Naive thymus-derived CD8-positive, alpha-beta T cell (primary cell): ENCODE data around the gene NCAN. TPM values are rescaled to one million over a fixed set of nuclear protein-coding genes. Genes with fewer than 3 reads are reported as not detected.

ENCODE experiments used
- ATAC-seq, 2 donors: fragments of 150-1000 bp; cut with Tn5 transposase in 1 of 2; sonication (Bioruptor Pico), chemical (Tn5 transposase) in 1 of 2; 1 replicate in 1 of 2; 2 replicates in 1 of 2; pipeline ENCODE4 v1.10.0; 2021; ENCODE audit warnings: mild to moderate bottlenecking in 2 of 2, moderate library complexity in 2 of 2
- POLR2A ChIA-PET: fragments of 350-600 bp; sonication (Branson Sonifier 250); formaldehyde crosslinking; loops from one replicate; lab custom pipeline; 2021; ENCODE audit warnings: antibody characterized with exemption; lab: Charles Lee
- DNase-seq, 10 donors: peaks; one replicate each; pipeline versions ENCODE4 v3.0.0 to v3.0.0-alpha.2; 2020 to 2022
- H3K27ac Mint-ChIP-seq, 10 donors: one replicate each; pipeline ENCODE4 v1.8.0; 2020 to 2022; ENCODE audit warnings: mild to moderate bottlenecking in 10 of 10, mixed read lengths in 10 of 10, moderate library complexity in 4 of 10, inconsistent platforms in 1 of 10
- H3K27me3 Mint-ChIP-seq, 5 donors: one replicate each; pipeline ENCODE4 v1.8.0; 2021 to 2022; ENCODE audit warnings: mixed read lengths in 5 of 5
- H3K36me3 Mint-ChIP-seq, 3 donors: one replicate each; pipeline ENCODE4 v1.8.0; 2020 to 2022; ENCODE audit warnings: mixed read lengths in 3 of 3, mild to moderate bottlenecking in 2 of 3, inconsistent platforms in 1 of 3
- H3K4me1 Mint-ChIP-seq, 4 donors: one replicate each; pipeline ENCODE4 v1.8.0; 2021 to 2022; ENCODE audit warnings: mixed read lengths in 4 of 4
- H3K4me3 Mint-ChIP-seq, 10 donors: one replicate each; pipeline ENCODE4 v1.8.0; 2020 to 2022; ENCODE audit warnings: mild to moderate bottlenecking in 10 of 10, mixed read lengths in 10 of 10, moderate library complexity in 6 of 10, inconsistent platforms in 1 of 10
- H3K9me3 Mint-ChIP-seq, 9 donors: one replicate each; pipeline ENCODE4 v1.8.0; 2020 to 2022; ENCODE audit warnings: mixed read lengths in 9 of 9, mild to moderate bottlenecking in 3 of 9, inconsistent platforms in 1 of 9, moderate library complexity in 1 of 9
- polyA plus RNA-seq, 3 donors: library from polyadenylated mRNA; unstranded; fragments of 300-500 nt; fragmentation: Illumina TruSeq; gene quantifications; one replicate each; pipeline ENCODE4 v1.2.3, GENCODE V29; 2021
- total RNA-seq, 8 experiments: library from RNA in 2 of 8; stranded (reverse) in 2 of 8; gene quantifications; one replicate each; pipeline ENCODE4 v1.2.3 and lab custom pipeline; 2021 to 2026

Gene NCAN
- total and polyA plus RNA-seq, 5 experiments from 2014 or later: not detected

DNA sequence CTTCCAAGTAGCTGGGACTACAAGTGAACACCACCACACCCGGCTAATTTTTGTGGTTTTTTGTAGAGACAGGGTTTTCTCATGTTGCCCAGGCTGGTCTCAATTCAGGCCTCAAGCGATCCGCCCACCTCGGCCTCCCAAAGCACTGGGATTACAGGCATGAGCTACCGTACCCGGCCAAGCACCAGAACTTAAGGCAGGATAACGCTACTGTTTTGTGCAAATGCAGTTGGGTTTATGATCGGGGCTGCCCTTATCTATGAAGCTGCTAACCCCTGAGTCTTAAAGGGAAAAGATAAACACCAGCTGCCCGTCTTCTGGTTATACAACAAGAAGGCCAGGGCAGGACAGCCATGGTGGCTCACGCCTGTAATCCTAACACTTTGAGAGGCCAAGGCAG is 73.9 kb downstream of the NCAN start:
- DNase-seq (no peak), ATAC-seq (no peak)
- Mint-ChIP-seq H3K4me3 (no peak overlapping the region), H3K36me3 (peaks cover 13 to 81% (median 48%) of the 10 kb centered on the region in 3 donors), H3K4me1 (peaks cover 0 to 3% (median 0%) of the 10 kb centered on the region in 4 donors), H3K9me3 (no peaks in the 10 kb centered on the region), H3K27me3 (no peaks in the 10 kb centered on the region), H3K27ac (no peak overlapping the region)
- POLR2A ChIA-PET: no interaction called here

DNA sequence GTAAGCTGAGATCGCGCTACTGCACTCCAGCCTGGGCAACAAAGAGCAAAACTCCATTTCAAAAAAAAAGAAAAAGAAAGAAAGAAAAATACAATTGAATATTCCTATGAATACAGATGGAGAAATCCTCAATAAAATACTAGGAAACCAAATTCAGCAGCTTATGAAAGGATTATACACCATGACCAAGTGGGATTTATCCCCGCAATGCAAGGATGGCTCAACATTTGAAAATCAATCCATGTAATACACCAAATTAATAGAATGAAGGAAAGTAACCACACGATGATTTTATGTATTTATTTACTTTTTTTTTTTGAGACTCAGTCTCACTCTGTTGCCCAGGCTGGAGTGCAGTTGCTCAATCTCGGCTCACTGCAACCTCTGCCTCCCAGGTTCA is 80.8 kb downstream of the NCAN start:
- no peak overlapping the region for H3K27ac Mint-ChIP-seq
- no peaks in the 10 kb centered on the region for H3K4me1 Mint-ChIP-seq
- ATAC-seq: no peak
- DNase-seq: no peak
- no peak overlapping the region for H3K4me3 Mint-ChIP-seq
- POLR2A ChIA-PET: no interaction called here
- H3K9me3 Mint-ChIP-seq: peaks cover 0 to 4% (median 0%) of the 10 kb centered on the region in 9 donors
- no peaks in the 10 kb centered on the region for H3K27me3 Mint-ChIP-seq
- H3K36me3 Mint-ChIP-seq: peaks cover 11 to 84% (median 47%) of the 10 kb centered on the region in 3 donors

DNA sequence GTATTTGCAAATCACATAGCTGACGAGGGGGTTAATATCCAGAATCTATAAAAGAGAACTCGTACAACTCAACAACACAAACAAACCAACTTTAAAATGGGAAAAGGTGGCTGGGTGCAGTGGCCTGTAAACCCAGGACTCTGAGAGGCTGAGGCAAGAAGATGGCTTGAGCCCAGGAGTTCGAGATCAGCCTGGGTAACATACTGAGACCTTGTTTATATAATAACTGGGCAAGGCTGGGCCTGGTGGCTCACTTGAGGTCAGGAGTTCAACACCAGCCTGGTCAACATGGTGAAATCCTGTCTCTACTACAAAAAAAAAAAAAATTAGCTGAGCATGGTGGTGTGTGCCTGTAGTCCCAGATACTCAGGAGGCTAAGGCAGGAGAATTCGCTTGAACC is 83.2 kb downstream of the NCAN start:
- Mint-ChIP-seq H3K27me3 (no peaks in the 10 kb centered on the region), H3K9me3 (peaks cover 0 to 4% (median 0%) of the 10 kb centered on the region in 9 donors)
- ATAC-seq: no peak

DNA sequence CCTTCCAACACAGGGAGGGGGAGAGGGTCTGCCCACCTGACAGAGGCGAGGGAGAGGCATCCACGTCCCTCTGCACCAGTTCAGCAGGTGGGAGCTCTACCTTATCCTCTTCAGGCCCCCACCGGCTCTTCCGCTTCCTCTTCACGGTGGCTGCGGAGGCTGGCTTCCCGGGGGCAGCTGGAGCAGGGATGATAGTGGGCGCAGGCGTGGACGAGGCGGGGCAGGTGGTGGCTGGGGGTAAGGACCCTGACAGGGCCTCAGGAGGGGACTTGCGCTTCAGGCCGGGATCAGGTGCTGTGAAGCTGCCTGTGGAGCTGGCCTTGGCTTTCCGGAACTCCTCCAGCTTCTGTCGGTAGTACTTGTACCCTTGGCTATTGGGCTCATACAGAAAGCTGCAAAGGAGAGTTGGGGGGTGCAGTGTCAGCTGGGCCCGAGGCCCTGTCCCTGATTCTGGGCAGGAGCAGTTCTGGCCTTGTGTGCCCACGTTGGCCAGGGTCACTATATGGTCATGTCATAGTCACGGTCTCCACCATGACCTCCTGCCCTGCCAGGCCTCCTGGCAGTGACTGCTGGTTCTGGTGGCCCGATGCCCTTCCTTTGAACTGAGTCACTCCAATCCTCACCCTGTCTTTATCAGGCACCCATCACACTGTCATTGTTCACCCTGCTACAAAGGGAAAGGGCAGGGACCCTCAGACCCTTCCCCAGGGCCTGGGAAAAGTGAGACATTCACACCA is 85.4 kb downstream of the NCAN start:
- Mint-ChIP-seq H3K27ac (peak overlapping the region in 4 of 10 donors; percentile 24 to 71 (median 29)), H3K9me3 (peaks cover 0 to 4% (median 0%) of the 10 kb centered on the region in 9 donors), H3K4me1 (peaks cover 0 to 1% (median 0%) of the 10 kb centered on the region in 4 donors), H3K27me3 (no peaks in the 10 kb centered on the region), H3K4me3 (no peak overlapping the region), H3K36me3 (peaks cover 5 to 62% (median 33%) of the 10 kb centered on the region in 3 donors)
- DNase-seq (no peak), ATAC-seq (no peak)
- POLR2A ChIA-PET: no interaction called here

More for the DNA sequence above, 83.2 kb downstream of the NCAN start:
- H3K4me1 Mint-ChIP-seq: peaks cover 0 to 1% (median 0%) of the 10 kb centered on the region in 4 donors
- POLR2A ChIA-PET: no interaction called here
- no peak overlapping the region for H3K27ac Mint-ChIP-seq
- DNase-seq: no peak
- no peak overlapping the region for H3K4me3 Mint-ChIP-seq
- peaks cover 11 to 67% (median 41%) of the 10 kb centered on the region in 3 donors for H3K36me3 Mint-ChIP-seq

DNA sequence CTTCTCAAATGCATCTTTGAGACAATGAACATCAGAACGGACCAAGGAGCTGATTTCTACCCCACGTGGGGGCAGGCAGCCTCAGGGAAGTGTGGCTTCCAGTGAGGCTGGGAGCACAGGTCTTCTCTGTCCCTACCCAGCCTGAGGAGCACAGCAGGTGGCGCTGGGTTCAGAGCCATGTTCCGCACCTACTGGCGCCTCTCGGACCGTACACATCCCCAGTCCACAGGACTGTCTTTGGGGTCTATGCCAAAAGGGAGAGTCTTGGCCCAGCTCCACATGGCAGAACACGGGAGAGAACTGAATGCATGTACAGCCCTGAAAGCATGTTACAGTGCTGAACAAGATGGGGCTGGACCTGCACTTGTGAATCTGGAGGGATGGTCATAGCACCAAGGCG is 86.0 kb downstream of the NCAN start:
- no peak for ATAC-seq
- peaks cover 5 to 56% (median 27%) of the 10 kb centered on the region in 3 donors for H3K36me3 Mint-ChIP-seq
- POLR2A ChIA-PET: no interaction called here
- H3K9me3 Mint-ChIP-seq: peaks cover 0 to 4% (median 0%) of the 10 kb centered on the region in 9 donors
- peak overlapping the region in 2 of 10 donors; percentile 27 to 31 for H3K27ac Mint-ChIP-seq
- no peak for DNase-seq
- peaks cover 0 to 1% (median 0%) of the 10 kb centered on the region in 4 donors for H3K4me1 Mint-ChIP-seq
- no peaks in the 10 kb centered on the region for H3K27me3 Mint-ChIP-seq
- H3K4me3 Mint-ChIP-seq: no peak overlapping the region

DNA sequence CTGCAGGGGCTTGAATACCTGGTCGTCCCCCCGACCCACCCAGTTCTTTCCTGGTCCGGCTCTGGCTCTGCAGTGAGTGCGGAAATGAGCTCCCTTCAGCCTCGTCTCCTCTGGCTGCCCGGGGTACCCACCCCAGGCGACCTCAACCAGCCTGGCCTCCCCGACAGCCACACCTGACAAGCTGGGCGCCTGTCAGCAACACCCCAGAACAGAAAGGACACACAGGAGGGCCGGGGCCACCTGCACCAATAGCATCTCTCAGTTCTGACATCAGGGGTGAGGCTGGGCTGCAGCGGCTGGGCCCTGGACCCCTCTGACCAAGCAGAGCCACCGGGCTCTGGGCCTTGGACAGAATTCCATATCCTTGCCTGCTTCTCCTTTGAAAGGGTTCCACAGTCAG is 88.9 kb downstream of the NCAN start:
- DNase-seq (no peak), ATAC-seq (no peak)
- H3K27me3 Mint-ChIP-seq: no peaks in the 10 kb centered on the region
- no peaks in the 10 kb centered on the region for H3K9me3 Mint-ChIP-seq
- peak overlapping the region in 1 of 10 donors; percentile 15 for H3K27ac Mint-ChIP-seq
- H3K36me3 Mint-ChIP-seq: peaks cover 0 to 51% (median 8%) of the 10 kb centered on the region in 3 donors
- POLR2A ChIA-PET: no interaction called here
- H3K4me1 Mint-ChIP-seq: peaks cover 0 to 1% (median 0%) of the 10 kb centered on the region in 4 donors
- no peak overlapping the region for H3K4me3 Mint-ChIP-seq

Other genes with a start within 250 kb of the NCAN start
- 100 to 1,000 TPM; 128 to 136 TPM for gene SUGP2, start 178.4 kb upstream of the NCAN start, total RNA-seq
- gene SUGP2, start 178.4 kb upstream of the NCAN start, polyA plus RNA-seq: 1 to 10 TPM; 7.4 to 8.2 (median 7.5) TPM
- gene ARMC6, start 178.4 kb upstream of the NCAN start, total RNA-seq: 10 to 100 TPM; 18.1 to 18.4 TPM
- 10 to 100 TPM; 29.5 to 42.4 (median 38.2) TPM for gene ARMC6, start 178.4 kb upstream of the NCAN start, polyA plus RNA-seq
- gene SLC25A42, start 148.0 kb upstream of the NCAN start, total RNA-seq: 10 to 100 TPM; 32.0 to 33.6 TPM
- 10 to 100 TPM in 1 of 3 donors, 1 to 10 TPM in 2; 6.2 to 14.5 (median 8.4) TPM for gene SLC25A42, start 148.0 kb upstream of the NCAN start, polyA plus RNA-seq
- gene TMEM161A, start 73.5 kb upstream of the NCAN start, total RNA-seq: 10 to 100 TPM; 28.3 to 31.3 TPM
- gene TMEM161A, start 73.5 kb upstream of the NCAN start, polyA plus RNA-seq: 10 to 100 TPM; 20.1 to 21.8 (median 21.1) TPM
- 1 to 10 TPM; 3.6 to 3.9 TPM for gene MEF2B, start 41.7 kb upstream of the NCAN start, total RNA-seq
- gene MEF2B, start 41.7 kb upstream of the NCAN start, polyA plus RNA-seq: under 1 TPM in 1 of 3 donors, not detected in 2; 0.14 TPM
- gene BORCS8, start 19.8 kb upstream of the NCAN start, total RNA-seq: 10 to 100 TPM; 33.5 to 34.2 TPM
- 10 to 100 TPM; 18.2 to 23.6 (median 18.2) TPM for gene BORCS8, start 19.8 kb upstream of the NCAN start, polyA plus RNA-seq
- gene RFXANK, start 19.7 kb upstream of the NCAN start, total RNA-seq: 10 to 100 TPM; 72.9 to 81.5 TPM
- gene RFXANK, start 19.7 kb upstream of the NCAN start, polyA plus RNA-seq: 100 to 1,000 TPM in 1 of 3 donors, 10 to 100 TPM in 2; 79.3 to 101 (median 86.9) TPM
- gene NR2C2AP, start 8.5 kb upstream of the NCAN start, total RNA-seq: 10 to 100 TPM; 26.0 to 31.8 TPM
- 10 to 100 TPM; 23.7 to 37.8 (median 31.9) TPM for gene NR2C2AP, start 8.5 kb upstream of the NCAN start, polyA plus RNA-seq
- gene TM6SF2, start 61.3 kb downstream of the NCAN start, total RNA-seq: not detected
- gene TM6SF2, start 61.3 kb downstream of the NCAN start, polyA plus RNA-seq: not detected
- gene SUGP1, start 108.6 kb downstream of the NCAN start, total RNA-seq: 10 to 100 TPM; 97.0 to 97.9 TPM
- 10 to 100 TPM; 24.7 to 42.2 (median 30.2) TPM for gene SUGP1, start 108.6 kb downstream of the NCAN start, polyA plus RNA-seq
- gene MAU2, start 108.9 kb downstream of the NCAN start, total RNA-seq: 100 to 1,000 TPM; 162 to 172 TPM
- 10 to 100 TPM; 20.3 to 24.3 (median 20.6) TPM for gene MAU2, start 108.9 kb downstream of the NCAN start, polyA plus RNA-seq
- 100 to 1,000 TPM; 101 to 107 TPM for gene GATAD2A, start 193.7 kb downstream of the NCAN start, total RNA-seq
- 10 to 100 TPM; 14.5 to 35.1 (median 20.2) TPM for gene GATAD2A, start 193.7 kb downstream of the NCAN start, polyA plus RNA-seq